Measurements from ENCODE around the gene CNOT6.

DNA sequence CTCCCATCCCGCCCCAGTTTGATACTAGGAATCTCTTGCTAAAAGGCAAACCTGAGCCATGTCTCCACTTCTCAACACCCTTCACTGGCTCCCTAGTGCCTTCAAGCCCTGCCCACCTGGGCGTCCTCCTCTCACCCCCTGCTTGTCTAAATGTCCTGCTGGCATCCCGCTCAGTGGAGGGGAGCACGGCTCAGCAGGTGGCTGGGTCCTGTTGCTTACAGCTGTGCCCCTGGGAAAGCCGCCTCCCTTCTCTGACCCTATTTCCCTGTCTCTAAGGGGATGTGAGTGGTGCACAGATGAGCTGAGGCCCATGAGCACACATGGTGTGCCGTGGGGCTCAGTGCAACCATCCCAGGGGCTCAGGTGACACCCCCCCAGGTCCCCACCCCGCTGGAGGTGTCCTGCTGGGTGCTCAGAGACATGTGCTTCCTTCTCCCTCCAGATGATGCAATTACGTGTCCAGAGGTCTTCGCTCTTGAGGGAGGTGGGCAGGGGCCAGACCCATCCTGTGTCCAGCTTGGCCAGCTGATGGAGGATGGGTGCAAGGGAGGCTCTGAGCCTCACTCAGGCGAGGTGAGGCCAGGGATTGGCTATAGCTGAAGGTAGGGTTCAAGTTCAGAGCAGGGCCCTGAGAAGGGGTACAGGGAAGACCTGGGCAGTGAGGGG lies 131.1 kb downstream of the CNOT6 start:
- TF ChIP-seq, protein P1, sequence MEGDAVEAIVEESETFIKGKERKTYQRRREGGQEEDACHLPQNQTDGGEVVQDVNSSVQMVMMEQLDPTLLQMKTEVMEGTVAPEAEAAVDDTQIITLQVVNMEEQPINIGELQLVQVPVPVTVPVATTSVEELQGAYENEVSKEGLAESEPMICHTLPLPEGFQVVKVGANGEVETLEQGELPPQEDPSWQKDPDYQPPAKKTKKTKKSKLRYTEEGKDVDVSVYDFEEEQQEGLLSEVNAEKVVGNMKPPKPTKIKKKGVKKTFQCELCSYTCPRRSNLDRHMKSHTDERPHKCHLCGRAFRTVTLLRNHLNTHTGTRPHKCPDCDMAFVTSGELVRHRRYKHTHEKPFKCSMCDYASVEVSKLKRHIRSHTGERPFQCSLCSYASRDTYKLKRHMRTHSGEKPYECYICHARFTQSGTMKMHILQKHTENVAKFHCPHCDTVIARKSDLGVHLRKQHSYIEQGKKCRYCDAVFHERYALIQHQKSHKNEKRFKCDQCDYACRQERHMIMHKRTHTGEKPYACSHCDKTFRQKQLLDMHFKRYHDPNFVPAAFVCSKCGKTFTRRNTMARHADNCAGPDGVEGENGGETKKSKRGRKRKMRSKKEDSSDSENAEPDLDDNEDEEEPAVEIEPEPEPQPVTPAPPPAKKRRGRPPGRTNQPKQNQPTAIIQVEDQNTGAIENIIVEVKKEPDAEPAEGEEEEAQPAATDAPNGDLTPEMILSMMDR (conservative IDR thresholded peaks at IDR 0.05; ENCODE audit: low read depth, low read length), result no peak
- no peak for TF ChIP-seq EZH2 (IDR thresholded peaks at IDR 0.05; ENCODE audit: borderline replicate concordance, low read depth, low read length, poor library complexity, severe bottlenecking)
